Thyroid gland (tissue), 4 donors: ENCODE data around the gene ADAMTSL1.

Experiments
- POLR2A ChIP-seq, 2 donors: fragments of 450-650 bp; IDR thresholded peaks; one replicate each; pipeline ENCODE4 v1.6.1; 2017; ENCODE audit warnings: antibody characterized with exemption in 2 of 2, mild to moderate bottlenecking in 2 of 2, moderate library complexity in 1 of 2
- TF ChIP-seq, protein P1 (sequence below), 6 experiments: fragments of 200-600 bp in 3 of 6; fragments of 450-650 bp in 3 of 6; sonication (generic) in 3 of 6; IDR thresholded peaks; one replicate each; pipeline ENCODE4 v1.5.1; 2016 to 2019; ENCODE audit warnings: antibody characterized with exemption in 6 of 6, mild to moderate bottlenecking in 2 of 6, inconsistent platforms in 1 of 6, moderate library complexity in 1 of 6

DNA sequence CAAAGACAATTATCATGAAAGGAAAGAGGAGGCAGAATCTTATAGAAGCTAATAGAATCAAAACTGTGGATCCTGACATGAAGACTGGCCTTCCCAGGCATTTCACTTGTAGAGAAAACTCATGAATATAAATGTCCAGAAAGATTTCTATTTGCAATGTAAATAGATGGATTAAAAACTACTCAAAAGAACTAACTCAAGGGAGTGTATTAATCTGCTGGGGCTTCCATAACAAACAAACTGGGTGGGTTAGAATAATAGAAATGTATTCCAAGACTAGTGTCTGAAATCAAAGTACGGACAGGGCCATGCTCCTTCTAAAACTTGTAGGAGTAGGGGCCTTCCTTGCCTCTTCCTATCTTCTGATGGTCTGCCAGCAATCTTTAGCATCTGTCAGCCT lies 267.4 kb downstream of the ADAMTSL1 start:
- no peak for TF ChIP-seq POLR2A (IDR thresholded peaks at IDR 0.05)
- TF ChIP-seq, protein P1, sequence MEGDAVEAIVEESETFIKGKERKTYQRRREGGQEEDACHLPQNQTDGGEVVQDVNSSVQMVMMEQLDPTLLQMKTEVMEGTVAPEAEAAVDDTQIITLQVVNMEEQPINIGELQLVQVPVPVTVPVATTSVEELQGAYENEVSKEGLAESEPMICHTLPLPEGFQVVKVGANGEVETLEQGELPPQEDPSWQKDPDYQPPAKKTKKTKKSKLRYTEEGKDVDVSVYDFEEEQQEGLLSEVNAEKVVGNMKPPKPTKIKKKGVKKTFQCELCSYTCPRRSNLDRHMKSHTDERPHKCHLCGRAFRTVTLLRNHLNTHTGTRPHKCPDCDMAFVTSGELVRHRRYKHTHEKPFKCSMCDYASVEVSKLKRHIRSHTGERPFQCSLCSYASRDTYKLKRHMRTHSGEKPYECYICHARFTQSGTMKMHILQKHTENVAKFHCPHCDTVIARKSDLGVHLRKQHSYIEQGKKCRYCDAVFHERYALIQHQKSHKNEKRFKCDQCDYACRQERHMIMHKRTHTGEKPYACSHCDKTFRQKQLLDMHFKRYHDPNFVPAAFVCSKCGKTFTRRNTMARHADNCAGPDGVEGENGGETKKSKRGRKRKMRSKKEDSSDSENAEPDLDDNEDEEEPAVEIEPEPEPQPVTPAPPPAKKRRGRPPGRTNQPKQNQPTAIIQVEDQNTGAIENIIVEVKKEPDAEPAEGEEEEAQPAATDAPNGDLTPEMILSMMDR (IDR thresholded peaks at IDR 0.05): no peak
